Retinal pigment epithelial cell (primary cell): ENCODE data around the gene ZNF821.

ENCODE experiments used
- DNase-seq: peaks from one replicate; pipeline ENCODE4 v3.0.0-alpha.2; 2010; ENCODE audit warnings: low read depth
- H3K4me3 ChIP-seq: 2 replicates; pipeline ENCODE4 v1.5.1; 2011; ENCODE audit warnings: mild to moderate bottlenecking, low read length, control low read depth, moderate library complexity
- CTCF ChIP-seq: conservative IDR thresholded peaks from 2 replicates; pipeline ENCODE4 v1.5.1; 2011; ENCODE audit warnings: low read depth, low read length, control low read depth, inconsistent platforms

The ZNF821 gene

GRCh38 chr16:71883849-71884638 lies at the start of gene ZNF821:
Gene ZNF821 (minus strand): TSS chr16:71884182. CDS start chr16:71879946, 4,236 bp downstream.
- peak within 1 kb of the TSS; percentile 81 for H3K4me3 ChIP-seq
- TF ChIP-seq CTCF, result peak; percentile 39
- DNase-seq, result no peak

GRCh38 chr16:71933017-71933416 lies 49.0 kb upstream of the ZNF821 start:
- no peak for TF ChIP-seq CTCF
- H3K4me3 ChIP-seq, result no peak overlapping the region
- DNase-seq, result no peak

- no peak for DNase-seq
- H3K4me3 ChIP-seq, result no peak overlapping the region
- no peak for TF ChIP-seq CTCF
These were observed 47.6 kb upstream of the ZNF821 start for GRCh38 chr16:71931599-71931998.

GRCh38 chr16:71931001-71931400 lies 47.0 kb upstream of the ZNF821 start:
- no peak for TF ChIP-seq CTCF
- no peak for DNase-seq

GRCh38 chr16:71930013-71930563 lies 46.1 kb upstream of the ZNF821 start:
- no peak for DNase-seq
- no peak overlapping the region for H3K4me3 ChIP-seq
- TF ChIP-seq CTCF, result no peak

More at GRCh38 chr16:71931001-71931400, 47.0 kb upstream of the ZNF821 start:
- no peak overlapping the region for H3K4me3 ChIP-seq

GRCh38 chr16:71929048-71929447 lies 45.1 kb upstream of the ZNF821 start:
- no peak for TF ChIP-seq CTCF
- no peak overlapping the region for H3K4me3 ChIP-seq
- peak; percentile 54 for DNase-seq

GRCh38 chr16:71927787-71928186 lies 43.8 kb upstream of the ZNF821 start:
- no peak for TF ChIP-seq CTCF
- no peak overlapping the region for H3K4me3 ChIP-seq
- DNase-seq, result no peak
